Neuronal stem cell (in vitro differentiated cells): Measurements from ENCODE around the gene IQCE.

ENCODE experiments used
- DNase-seq: peaks from one replicate; pipeline ENCODE4 v3.0.0-alpha.2; 2013; ENCODE audit warnings: low spot score
- H2AFZ ChIP-seq: one replicate; pipeline ENCODE4 v1.6.1; 2013; ENCODE audit warnings: mild to moderate bottlenecking, low read length, inconsistent platforms
- H2AK5ac ChIP-seq: 2 replicates; pipeline ENCODE4 v1.6.1; 2013; ENCODE audit warnings: low read depth, mild to moderate bottlenecking, inconsistent platforms, low read length, moderate library complexity, mixed read lengths
- H2BK120ac ChIP-seq: 2 replicates; pipeline ENCODE4 v1.6.1; 2013; ENCODE audit warnings: low read depth, mild to moderate bottlenecking, inconsistent platforms, low read length, moderate library complexity, mixed read lengths
- H2BK12ac ChIP-seq: one replicate; pipeline ENCODE4 v1.6.1; 2013; ENCODE audit warnings: low read length, inconsistent platforms
- H2BK15ac ChIP-seq: 2 replicates; pipeline ENCODE4 v1.6.1; 2013; ENCODE audit warnings: mild to moderate bottlenecking, low read length, inconsistent platforms, mixed read lengths
- H2BK5ac ChIP-seq: one replicate; pipeline ENCODE4 v1.6.1; 2013; ENCODE audit warnings: inconsistent platforms, mild to moderate bottlenecking, low read length, moderate library complexity
- H3K14ac ChIP-seq: one replicate; pipeline ENCODE4 v1.6.1; 2013; ENCODE audit warnings: low read length, inconsistent platforms
- H3K18ac ChIP-seq: 2 replicates; pipeline ENCODE4 v1.6.1; 2013; ENCODE audit warnings: low read length, inconsistent platforms
- H3K23ac ChIP-seq: 2 replicates; pipeline ENCODE4 v1.6.1; 2013; ENCODE audit warnings: low read depth, mild to moderate bottlenecking, mixed read lengths, low read length, inconsistent platforms; ENCODE audit not compliant: poor library complexity
- H3K27ac ChIP-seq: replicated peaks from 3 replicates; pipeline ENCODE4 v1.5.1; 2013; ENCODE audit warnings: low read length, inconsistent platforms
- H3K27me3 ChIP-seq, 3 experiments: 2 replicates each; pipeline ENCODE4 v1.6.1; 2013; ENCODE audit warnings: low read length in 3 of 3, mild to moderate bottlenecking in 2 of 3, inconsistent platforms in 1 of 3, low read depth in 1 of 3, mixed read lengths in 1 of 3, moderate library complexity in 1 of 3; ENCODE audit not compliant: control insufficient read depth in 3 of 3, insufficient read depth in 3 of 3
- H3K36me3 ChIP-seq, 2 donors: replicated peaks in 1 of 2; 2 replicates each; pipeline ENCODE4 v1.6.1; 2013; ENCODE audit warnings: low read length in 2 of 2; ENCODE audit not compliant: control insufficient read depth in 2 of 2, insufficient read depth in 2 of 2
- H3K4ac ChIP-seq: 2 replicates; pipeline ENCODE4 v1.6.1; 2013; ENCODE audit warnings: inconsistent platforms, mild to moderate bottlenecking, low read length, moderate library complexity
- H3K4me1 ChIP-seq, 2 donors: 1 replicate in 1 of 2; 2 replicates in 1 of 2; pipeline ENCODE4 v1.6.1; 2013; ENCODE audit warnings: low read length in 2 of 2, low read depth in 1 of 2; ENCODE audit not compliant: control insufficient read depth in 2 of 2, insufficient read depth in 1 of 2
- H3K4me2 ChIP-seq: one replicate; pipeline ENCODE4 v1.6.1; 2013; ENCODE audit warnings: mild to moderate bottlenecking, low read length, inconsistent platforms; ENCODE audit not compliant: insufficient read depth, poor library complexity, severe bottlenecking
- H3K4me3 ChIP-seq, 2 donors: 2 replicates each; pipeline ENCODE4 v1.5.1; 2013; ENCODE audit warnings: low read length in 2 of 2, mild to moderate bottlenecking in 2 of 2, inconsistent platforms in 1 of 2, moderate library complexity in 1 of 2
- H3K79me1 ChIP-seq: one replicate; pipeline ENCODE4 v1.6.1; 2013; ENCODE audit warnings: low read depth, mild to moderate bottlenecking, inconsistent platforms, low read length, moderate library complexity
- H3K9ac ChIP-seq: one replicate; pipeline ENCODE4 v1.6.1; 2013; ENCODE audit warnings: mild to moderate bottlenecking, low read depth, low read length, inconsistent platforms; ENCODE audit not compliant: poor library complexity
- H3K9me3 ChIP-seq, 2 donors: replicated peaks in 1 of 2; 2 replicates each; pipeline versions ENCODE3 to v1.6.1; 2013; ENCODE audit warnings: low read length in 2 of 2, mild to moderate bottlenecking in 2 of 2, inconsistent platforms in 1 of 2, low read depth in 1 of 2, mixed read lengths in 1 of 2, moderate library complexity in 1 of 2; ENCODE audit not compliant: control insufficient read depth in 2 of 2, insufficient read depth in 1 of 2
- H4K8ac ChIP-seq: one replicate; pipeline ENCODE4 v1.6.1; 2013; ENCODE audit warnings: low read depth, mild to moderate bottlenecking, inconsistent platforms, low read length, moderate library complexity
- H4K91ac ChIP-seq: one replicate; pipeline ENCODE4 v1.6.1; 2013; ENCODE audit warnings: low read length, low read depth, mild to moderate bottlenecking, inconsistent platforms; ENCODE audit not compliant: poor library complexity
- WGBS, 2 donors: extraction: QIAGEN DNeasy Blood & Tissue Kit; methylation state at CpG; one replicate each; pipeline ENCODE4 v1.1.7; 2013; ENCODE audit warnings: missing lambda C conversion rate in 2 of 2, mixed read lengths in 1 of 2; ENCODE audit not compliant: insufficient read length in 2 of 2, insufficient replicate concordance in 1 of 2; ENCODE audit errors: extremely low coverage in 2 of 2; 5-methylcytosine and 5-hydroxymethylcytosine counted together

IQCE gene

DNA sequence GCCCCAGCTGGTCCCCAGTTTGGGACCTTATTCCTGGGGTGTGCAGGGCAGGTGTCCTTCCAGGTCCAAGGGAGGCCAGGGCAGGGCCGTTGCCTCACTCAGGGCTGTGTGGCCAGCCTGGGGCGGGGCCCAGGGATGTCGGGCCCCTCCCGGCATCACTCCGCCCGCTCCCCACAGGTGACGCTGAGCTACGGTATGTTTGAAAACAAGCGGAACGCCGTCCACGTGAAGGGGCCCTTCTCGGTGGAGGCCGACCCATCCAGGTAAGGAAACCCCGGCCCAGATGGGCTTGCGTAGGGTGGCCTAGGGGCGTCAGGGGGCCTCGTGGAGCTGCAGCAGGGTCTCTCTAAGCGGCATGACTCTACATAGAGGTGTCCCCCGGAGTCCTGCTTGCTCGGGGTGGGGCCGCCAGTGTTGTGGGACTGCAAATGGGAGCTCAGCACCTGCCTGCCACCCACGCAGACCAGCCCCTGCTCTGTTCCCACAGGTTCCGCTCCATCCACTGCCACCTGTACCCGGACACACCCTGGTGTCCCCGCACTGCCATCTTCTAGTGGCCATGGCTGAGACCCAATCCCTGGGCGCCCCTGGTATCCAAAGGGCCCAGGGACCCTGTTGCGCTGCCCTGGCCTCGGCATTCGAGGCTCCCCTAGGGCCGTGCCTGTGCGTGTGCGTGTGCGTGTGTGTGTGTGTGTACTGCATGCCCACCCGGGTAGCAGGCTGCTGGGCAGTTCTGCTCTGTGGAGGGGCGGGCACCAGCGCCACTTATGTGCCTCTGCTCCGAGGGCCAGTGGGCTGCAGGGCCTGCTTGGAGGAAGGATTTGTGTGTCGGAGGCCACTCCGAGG is 31.9 kb upstream of the IQCE start:
- WGBS, 2 donors, result no CpG with 5 or more reads among the region's 40 CpGs
- DNase-seq, result no peak
- Histone ChIP-seq H3K4me1 (peaks cover 60 to 63% of the 10 kb centered on the region in 2 donors), H2BK120ac (peak overlapping the region; percentile 41), H3K9ac (peak overlapping the region; percentile 54), H2BK5ac (peak overlapping the region; percentile 97), H3K4me2 (no peak overlapping the region), H2BK15ac (peak overlapping the region; percentile 63), H4K91ac (peak overlapping the region; percentile 42), H3K79me1 (peaks cover 37% of the 10 kb centered on the region), H2AFZ (no peak overlapping the region), H3K4me3 (no peak overlapping the region), H2AK5ac (peak overlapping the region; percentile 100), H3K27me3 (no peaks in the 10 kb centered on the region), H4K8ac (no peak overlapping the region), H3K27ac (peak overlapping the region; percentile 45), H2BK12ac (peak overlapping the region; percentile 46), H3K36me3 (peaks cover 45 to 53% of the 10 kb centered on the region in 2 donors), H3K14ac (peak overlapping the region; percentile 14), H3K18ac (peak overlapping the region; percentile 99), H3K4ac (peak overlapping the region; percentile 80), H3K9me3 (no peaks in the 10 kb centered on the region), H3K23ac (peak overlapping the region; percentile 87)

DNA sequence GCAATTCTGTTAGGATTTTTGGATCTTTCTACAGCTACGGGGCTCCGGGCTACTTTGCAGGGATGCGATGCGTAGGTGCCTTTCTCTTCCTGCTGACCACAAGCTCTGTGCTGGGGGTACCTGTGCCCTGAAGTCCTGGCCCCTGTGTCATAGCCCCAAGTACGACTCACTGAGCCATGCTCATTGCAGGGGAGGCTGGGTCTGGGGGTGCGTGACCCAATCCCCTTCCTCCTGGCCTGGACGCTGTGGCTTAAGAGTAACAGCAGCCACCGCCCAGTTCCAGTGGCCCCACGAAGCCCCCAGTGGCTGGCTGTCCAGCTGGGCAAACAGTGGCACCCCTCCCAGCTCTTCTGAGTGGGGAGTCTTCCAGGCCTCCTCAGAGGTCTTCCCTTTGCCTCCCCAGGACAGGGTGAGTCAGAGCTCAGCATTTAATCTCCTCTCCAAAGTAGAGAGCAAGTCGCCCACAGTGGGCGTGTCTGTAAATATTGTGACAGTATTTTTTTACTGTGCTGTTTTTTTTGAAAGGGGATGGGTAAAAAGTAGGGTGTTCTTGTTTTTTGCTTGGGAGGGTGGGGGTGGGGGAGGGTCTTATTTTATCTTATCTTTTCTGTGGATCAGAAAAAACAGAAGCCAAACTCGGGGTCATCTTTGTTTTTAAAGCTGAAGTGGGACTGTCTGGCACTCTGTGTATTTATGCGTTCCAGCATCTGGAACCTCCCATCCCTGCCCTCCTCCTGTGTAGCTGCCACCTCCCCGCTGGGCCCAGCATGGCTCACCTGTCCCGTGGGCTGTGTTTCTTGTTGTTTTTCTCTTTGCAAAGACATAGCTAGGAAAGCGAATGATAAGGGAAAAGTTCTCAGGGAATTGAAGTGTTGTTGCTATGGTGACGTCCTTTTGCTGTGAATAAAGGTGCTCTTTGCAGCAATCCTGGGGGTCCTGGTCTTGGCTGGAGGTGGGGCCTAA is 31.0 kb upstream of the IQCE start:
- H3K9ac ChIP-seq, result peak overlapping the region; percentile 45
- peak overlapping the region; percentile 97 for H2BK5ac ChIP-seq
- peak overlapping the region; percentile 45 for H3K27ac ChIP-seq
- no peak overlapping the region for H3K4ac ChIP-seq
- no peaks in the 10 kb centered on the region for H3K27me3 ChIP-seq
- H3K23ac ChIP-seq, result peak overlapping the region; percentile 87
- H3K4me3 ChIP-seq, result no peak overlapping the region
- peaks cover 31% of the 10 kb centered on the region for H3K79me1 ChIP-seq
- H2AK5ac ChIP-seq, result peak overlapping the region; percentile 82
- no peak overlapping the region for H4K8ac ChIP-seq
- H2BK120ac ChIP-seq, result peak overlapping the region; percentile 41
- no peak overlapping the region for H2BK12ac ChIP-seq
- no peaks in the 10 kb centered on the region for H3K9me3 ChIP-seq
- no peak for DNase-seq
- H3K18ac ChIP-seq, result peak overlapping the region; percentile 68
- no peak overlapping the region for H2AFZ ChIP-seq
- H3K4me2 ChIP-seq, result no peak overlapping the region
- H3K4me1 ChIP-seq, result peaks cover 53 to 54% of the 10 kb centered on the region in 2 donors
- no peak overlapping the region for H3K14ac ChIP-seq
- WGBS, 2 donors, result no CpG with 5 or more reads among the region's 17 CpGs
- H2BK15ac ChIP-seq, result peak overlapping the region; percentile 63
- H4K91ac ChIP-seq, result peak overlapping the region; percentile 42
- peaks cover 42 to 46% of the 10 kb centered on the region in 2 donors for H3K36me3 ChIP-seq

DNA sequence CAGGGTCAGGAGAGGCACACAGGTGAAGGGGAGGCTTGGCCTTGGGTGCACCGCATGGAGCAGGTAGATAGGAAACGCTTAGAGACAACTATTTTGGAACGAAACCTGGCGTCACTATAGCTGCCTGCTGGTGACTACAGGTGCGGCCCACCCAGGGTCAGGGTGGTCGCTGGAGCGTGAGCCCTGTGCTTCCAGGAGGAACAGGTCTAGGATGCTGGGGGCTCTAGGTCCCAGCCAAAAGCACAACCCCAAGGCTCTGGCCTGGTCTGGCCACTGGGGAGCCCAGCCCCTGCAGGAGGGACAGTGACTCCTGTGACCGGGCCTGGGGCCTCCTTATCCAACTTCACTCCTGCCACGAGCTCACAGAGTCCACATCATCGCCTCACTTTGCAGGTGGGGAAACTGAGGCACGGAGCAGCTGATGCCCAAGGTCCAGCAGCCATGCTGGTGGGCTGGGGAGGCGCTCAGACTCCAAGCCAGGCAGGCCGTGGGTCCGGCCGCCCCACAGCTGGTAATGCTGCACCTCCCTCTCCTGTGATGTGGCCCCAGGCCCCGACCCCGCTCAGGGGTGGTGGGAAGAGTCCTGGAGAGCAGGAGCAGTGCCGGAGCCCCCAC is 30.2 kb upstream of the IQCE start:
- H2AFZ ChIP-seq, result no peak overlapping the region
- H3K14ac ChIP-seq, result no peak overlapping the region
- peak overlapping the region; percentile 80 for H3K23ac ChIP-seq
- peak overlapping the region; percentile 75 for H2BK15ac ChIP-seq
- no peak overlapping the region for H2BK120ac ChIP-seq
- H3K27me3 ChIP-seq, result no peaks in the 10 kb centered on the region
- no peak overlapping the region for H4K8ac ChIP-seq
- H4K91ac ChIP-seq, result no peak overlapping the region
- no peak overlapping the region for H3K4me3 ChIP-seq
- H3K9ac ChIP-seq, result peak overlapping the region; percentile 60
- H3K18ac ChIP-seq, result peak overlapping the region; percentile 51
- H2BK12ac ChIP-seq, result no peak overlapping the region
- H3K4me2 ChIP-seq, result no peak overlapping the region
- peak overlapping the region; percentile 17 for H3K27ac ChIP-seq
- H2BK5ac ChIP-seq, result peak overlapping the region; percentile 42
- H3K9me3 ChIP-seq, result no peaks in the 10 kb centered on the region
- peaks cover 28% of the 10 kb centered on the region for H3K79me1 ChIP-seq
- no CpG with 5 or more reads among the region's 18 CpGs for WGBS, 2 donors
- H3K4ac ChIP-seq, result no peak overlapping the region
- H3K36me3 ChIP-seq, result peaks cover 42 to 46% of the 10 kb centered on the region in 2 donors
- peaks cover 46 to 48% of the 10 kb centered on the region in 2 donors for H3K4me1 ChIP-seq
- no peak for DNase-seq
- H2AK5ac ChIP-seq, result peak overlapping the region; percentile 68
